CD14-positive monocyte (primary cell): ENCODE data around the gene MTHFSD. TPM values are rescaled to one million over a fixed set of nuclear protein-coding genes. Genes with fewer than 3 reads are reported as not detected.

Experiments
- DNase-seq, 3 donors: peaks; one replicate each; pipeline ENCODE4 v3.0.0-alpha.2; 2011 to 2022
- H2AFZ ChIP-seq: 2 replicates; pipeline ENCODE4 v1.6.0; 2012; ENCODE audit warnings: mild to moderate bottlenecking, low read depth, low read length, inconsistent platforms; ENCODE audit not compliant: insufficient read depth, poor library complexity, severe bottlenecking
- H3K27ac ChIP-seq, 2 donors: 1 replicate in 1 of 2; 2 replicates in 1 of 2; pipeline ENCODE4 v1.5.1; 2012 to 2013; ENCODE audit warnings: low read length in 2 of 2, control low read depth in 1 of 2, inconsistent platforms in 1 of 2, low read depth in 1 of 2, mild to moderate bottlenecking in 1 of 2
- H3K27me3 ChIP-seq, 2 donors: one replicate each; pipeline versions ENCODE4 v1.6.0 to v1.6.1; 2011 to 2013; ENCODE audit warnings: low read length in 2 of 2; ENCODE audit not compliant: control insufficient read depth in 2 of 2, insufficient read depth in 2 of 2
- H3K36me3 ChIP-seq, 2 donors: replicated peaks in 1 of 2; 1 replicate in 1 of 2; 2 replicates in 1 of 2; pipeline versions ENCODE4 v1.5.1 to v1.6.1; 2012 to 2013; ENCODE audit warnings: low read length in 2 of 2, control low read depth in 1 of 2, inconsistent platforms in 1 of 2, mild to moderate bottlenecking in 1 of 2; ENCODE audit not compliant: insufficient read depth in 2 of 2, control insufficient read depth in 1 of 2
- H3K4me1 ChIP-seq, 2 donors: 1 replicate in 1 of 2; 2 replicates in 1 of 2; pipeline versions ENCODE4 v1.5.1 to v1.6.1; 2012 to 2013; ENCODE audit warnings: low read length in 2 of 2, control low read depth in 1 of 2, inconsistent platforms in 1 of 2, mild to moderate bottlenecking in 1 of 2, moderate library complexity in 1 of 2; ENCODE audit not compliant: insufficient read depth in 2 of 2, control insufficient read depth in 1 of 2
- H3K4me2 ChIP-seq: replicated peaks from 2 replicates; pipeline ENCODE3; 2012; ENCODE audit warnings: low read length, moderate library complexity, mild to moderate bottlenecking; ENCODE audit not compliant: poor library complexity, severe bottlenecking; ENCODE audit errors: extremely low read depth
- H3K4me3 ChIP-seq, 3 experiments: fragments of 200-600 bp in 1 of 3; sonication (generic) in 1 of 3; replicated peaks in 1 of 3; 1 replicate in 2 of 3; 2 replicates in 1 of 3; pipeline ENCODE4 v1.5.1; 2011 to 2013; ENCODE audit warnings: low read length in 3 of 3, mild to moderate bottlenecking in 3 of 3, control low read depth in 2 of 3, low read depth in 2 of 3, inconsistent platforms in 1 of 3, moderate library complexity in 1 of 3
- H3K79me2 ChIP-seq: 2 replicates; pipeline ENCODE4 v1.6.0; 2012; ENCODE audit warnings: mild to moderate bottlenecking, control low read depth, inconsistent platforms, low read length, moderate library complexity; ENCODE audit not compliant: insufficient read depth
- H3K9ac ChIP-seq: 2 replicates; pipeline ENCODE4 v1.6.0; 2017; ENCODE audit warnings: low read length, mild to moderate bottlenecking; ENCODE audit not compliant: insufficient read depth, poor library complexity, severe bottlenecking
- H3K9me3 ChIP-seq, 2 donors: replicated peaks in 1 of 2; 1 replicate in 1 of 2; 2 replicates in 1 of 2; pipeline versions ENCODE4 v1.5.1 to v1.6.1; 2012 to 2013; ENCODE audit warnings: low read length in 2 of 2, control low read depth in 1 of 2; ENCODE audit not compliant: control insufficient read depth in 1 of 2, insufficient read depth in 1 of 2
- H4K20me1 ChIP-seq: 2 replicates; pipeline ENCODE4 v1.6.0; 2012; ENCODE audit warnings: mild to moderate bottlenecking, low read length, control low read depth, moderate library complexity; ENCODE audit not compliant: insufficient read depth
- H3K27ac Mint-ChIP-seq, 7 donors: one replicate each; pipeline ENCODE4 v1.8.0; 2020; ENCODE audit warnings: mild to moderate bottlenecking in 7 of 7, mixed read lengths in 7 of 7, moderate library complexity in 6 of 7, inconsistent platforms in 2 of 7
- H3K27me3 Mint-ChIP-seq, 3 donors: one replicate each; pipeline ENCODE4 v1.8.0; 2021 to 2022; ENCODE audit warnings: low read depth in 3 of 3, mild to moderate bottlenecking in 3 of 3, mixed read lengths in 3 of 3, moderate library complexity in 3 of 3, inconsistent platforms in 1 of 3
- H3K36me3 Mint-ChIP-seq, 2 donors: one replicate each; pipeline ENCODE4 v1.8.0; 2020; ENCODE audit warnings: mixed read lengths in 2 of 2, inconsistent platforms in 1 of 2, mild to moderate bottlenecking in 1 of 2
- H3K4me1 Mint-ChIP-seq: one replicate; pipeline ENCODE4 v1.8.0; 2020; ENCODE audit warnings: mild to moderate bottlenecking, mixed read lengths
- H3K4me3 Mint-ChIP-seq, 2 donors: one replicate each; pipeline ENCODE4 v1.8.0; 2020; ENCODE audit warnings: mild to moderate bottlenecking in 2 of 2, mixed read lengths in 2 of 2, moderate library complexity in 1 of 2
- H3K9me3 Mint-ChIP-seq, 7 donors: one replicate each; pipeline ENCODE4 v1.8.0; 2020 to 2022; ENCODE audit warnings: mixed read lengths in 7 of 7, mild to moderate bottlenecking in 6 of 7, moderate library complexity in 6 of 7, inconsistent platforms in 2 of 7
- CTCF ChIP-seq: fragments of 200-600 bp; IDR thresholded peaks from one replicate; pipeline ENCODE4 v1.8.0; 2022; ENCODE audit warnings: antibody characterized with exemption, mild to moderate bottlenecking
- whole genome bisulfite sequencing: methylation state at CpG from one replicate; pipeline ENCODE4 v1.1.5; 2013; ENCODE audit warnings: missing lambda C conversion rate; ENCODE audit not compliant: insufficient coverage; 5-methylcytosine and 5-hydroxymethylcytosine counted together
- intact Hi-C, 2 donors: fragments of 100-400 bp; cut with micrococcal nuclease; formaldehyde crosslinking; loops; one replicate each; pipeline versions ENCODE4 v1.15.0 to v1.15.1; 2023
- polyA plus RNA-seq, 3 donors: library from polyadenylated mRNA; depleted of rRNA in 1 of 3; unstranded in 2 of 3; stranded (reverse) in 1 of 3; fragments of 300-500 nt in 2 of 3; fragments of >200 nt in 1 of 3; fragmentation: Illumina TruSeq in 2 of 3; gene quantifications; 1 replicate in 2 of 3; 2 replicates in 1 of 3; pipeline ENCODE4 v1.2.3, GENCODE V29; 2012 to 2021

MTHFSD gene
- polyA plus RNA-seq, 3 donors, result 7.2 to 14.1 (median 11.7) TPM

GRCh38 chr16:86597880-86598606 is 43.0 kb upstream of the MTHFSD start:
- H3K27me3 ChIP-seq, result peaks cover 7 to 13% of the 10 kb centered on the region in 2 donors

More at GRCh38 chr16:86597880-86598606, 43.0 kb upstream of the MTHFSD start:
- Mint-ChIP-seq H3K27ac (no peak overlapping the region), H3K27me3 (peaks cover 17 to 36% (median 19%) of the 10 kb centered on the region in 3 donors), H3K9me3 (peaks cover 0 to 3% (median 0%) of the 10 kb centered on the region in 7 donors), H3K4me3 (no peak overlapping the region), H3K36me3 (no peaks in the 10 kb centered on the region), H3K4me1 (no peaks in the 10 kb centered on the region)
- H4K20me1 ChIP-seq, result no peaks in the 10 kb centered on the region
- 56% methylated on average over 4 of the region's 7 CpGs for WGBS
- intact Hi-C loops, result no loop called here
- no peak for TF ChIP-seq CTCF
- H3K4me2 ChIP-seq, result no peak overlapping the region
- H3K36me3 ChIP-seq, result no peaks in the 10 kb centered on the region
- H3K9me3 ChIP-seq, result no peaks in the 10 kb centered on the region
- H3K4me1 ChIP-seq, result no peaks in the 10 kb centered on the region
- no peak overlapping the region for H2AFZ ChIP-seq
- H3K4me3 ChIP-seq, result no peak overlapping the region
- H3K9ac ChIP-seq, result no peak overlapping the region
- no peaks in the 10 kb centered on the region for H3K79me2 ChIP-seq
- DNase-seq, result no peak
- no peak overlapping the region for H3K27ac ChIP-seq
